HCT116 (cell line): ENCODE measurements around the gene EARS2. TPM values are rescaled to one million over a fixed set of nuclear protein-coding genes. Genes with fewer than 3 reads are reported as not detected.

ENCODE experiments used
- ATAC-seq: fragments of 200-7000 bp; cut with Tn5 transposase; 2 replicates; pipeline ENCODE4 v1.9.1; 2020; ENCODE audit warnings: mild to moderate bottlenecking, moderate library complexity
- BruUV-seq: library from RNA; stranded (reverse); fragments of 400-500 nt; replicated peaks from 2 replicates; lab custom pipeline; 2021; lab: Mats Ljungman, UMichigan
- CTCF ChIA-PET: fragments of 300-600 bp; sonication (Branson Sonifier 250); formaldehyde crosslinking; loops from one replicate; lab custom pipeline; 2021; ENCODE audit warnings: antibody characterized with exemption; lab: Charles Lee
- POLR2A ChIA-PET: fragments of 300-600, 350-600 bp; sonication (Branson Sonifier 250); formaldehyde crosslinking; loops from one replicate; lab custom pipeline; 2021; ENCODE audit warnings: antibody characterized with exemption; lab: Charles Lee
- RAD21 ChIA-PET, 2 experiments: fragments of 300-600 bp; sonication (Branson Sonifier 250); formaldehyde crosslinking; loops; one replicate each; lab custom pipeline; 2023; ENCODE audit warnings: low total read pairs in 2 of 2; ENCODE audit not compliant: uncharacterized antibody in 2 of 2, unreplicated experiment in 2 of 2, low non-redundant PET in 1 of 2; lab: Charles Lee
- DNase-seq: peaks from one replicate; pipeline ENCODE4 v3.0.0-alpha.2; 2010; ENCODE audit warnings: low read depth, low spot score
- H2AFZ ChIP-seq: fragments of 200-600 bp; shearing (Covaris generic), sonication (generic); 2 replicates; pipeline ENCODE4 v1.6.1; 2017; ENCODE audit warnings: low read depth, mixed run types, mixed read lengths, antibody characterized with exemption, low read length; ENCODE audit not compliant: poor library complexity, severe bottlenecking
- H3K27ac ChIP-seq: 2 replicates; pipeline ENCODE4 v1.5.1; 2012; ENCODE audit warnings: low read depth, low read length
- H3K27me3 ChIP-seq: fragments of 200-600 bp; sonication (generic); 2 replicates; pipeline ENCODE4 v1.6.1; 2016; ENCODE audit warnings: mixed run types, low read length, mixed read lengths; ENCODE audit not compliant: insufficient read depth
- H3K36me3 ChIP-seq, 2 experiments: fragments of 200-500 bp in 1 of 2; fragments of 200-600 bp in 1 of 2; sonication (Bioruptor generic) in 1 of 2; sonication (generic) in 1 of 2; 2 replicates each; pipeline versions ENCODE4 v1.5.1 to v1.6.1; 2014 to 2016; ENCODE audit warnings: low read length in 2 of 2, inconsistent platforms in 1 of 2, mixed read lengths in 1 of 2, mixed run types in 1 of 2; ENCODE audit not compliant: insufficient read depth in 2 of 2, control insufficient read depth in 1 of 2
- H3K4me1 ChIP-seq, 2 experiments: fragments of 200-600 bp in 1 of 2; sonication (generic) in 1 of 2; 2 replicates each; pipeline versions ENCODE4 v1.5.1 to v1.6.1; 2012 to 2017; ENCODE audit warnings: low read length in 2 of 2, inconsistent platforms in 1 of 2, mild to moderate bottlenecking in 1 of 2, mixed read lengths in 1 of 2, mixed run types in 1 of 2, moderate library complexity in 1 of 2; ENCODE audit not compliant: insufficient read depth in 2 of 2, control insufficient read depth in 1 of 2
- H3K4me2 ChIP-seq: fragments of 200-600 bp; sonication (generic); 2 replicates; pipeline ENCODE4 v1.6.1; 2017; ENCODE audit warnings: mixed run types, low read length, mixed read lengths
- H3K4me3 ChIP-seq, 2 experiments: fragments of 200-600 bp in 1 of 2; sonication (generic) in 1 of 2; replicated peaks in 1 of 2; 2 replicates each; pipeline ENCODE4 v1.5.1; 2011 to 2016; ENCODE audit warnings: low read length in 2 of 2, control low read depth in 1 of 2, low read depth in 1 of 2, mild to moderate bottlenecking in 1 of 2, mixed read lengths in 1 of 2, mixed run types in 1 of 2
- H3K79me2 ChIP-seq: fragments of 200-600 bp; sonication (generic); 2 replicates; pipeline ENCODE4 v1.6.1; 2017; ENCODE audit warnings: mild to moderate bottlenecking, mixed run types, low read length, moderate library complexity, mixed read lengths; ENCODE audit not compliant: insufficient read depth
- H3K9ac ChIP-seq: fragments of 200-600 bp; sonication (generic); 2 replicates; pipeline ENCODE4 v1.6.1; 2016; ENCODE audit warnings: low read length, mixed read lengths
- H3K9me2 ChIP-seq: fragments of 200-600 bp; sonication (generic), shearing (Covaris generic); 2 replicates; pipeline ENCODE4 v1.6.1; 2017; ENCODE audit warnings: mixed run types, mild to moderate bottlenecking, moderate library complexity; ENCODE audit not compliant: insufficient read depth
- H3K9me3 ChIP-seq, 2 experiments: fragments of 200-500 bp in 1 of 2; fragments of 200-600 bp in 1 of 2; sonication (Bioruptor generic) in 1 of 2; sonication (generic) in 1 of 2; 2 replicates each; pipeline ENCODE4 v1.6.1; 2014 to 2017; ENCODE audit warnings: low read length in 2 of 2, mixed read lengths in 2 of 2, inconsistent platforms in 1 of 2, low read depth in 1 of 2, mild to moderate bottlenecking in 1 of 2, mixed run types in 1 of 2, moderate library complexity in 1 of 2; ENCODE audit not compliant: control insufficient read depth in 1 of 2, insufficient read depth in 1 of 2
- H4K20me1 ChIP-seq: fragments of 200-600 bp; sonication (generic), shearing (Covaris generic); 2 replicates; pipeline ENCODE4 v1.6.1; 2017; ENCODE audit warnings: mixed run types, mild to moderate bottlenecking, moderate library complexity; ENCODE audit not compliant: insufficient read depth
- CBX3 ChIP-seq: IDR thresholded peaks from 2 replicates; pipeline ENCODE4 v1.6.1; 2012; ENCODE audit warnings: low read depth
- ELF1 ChIP-seq: IDR thresholded peaks from 2 replicates; pipeline ENCODE4 v1.6.1; 2012; ENCODE audit warnings: low read depth, borderline replicate concordance
- EZH2phosphoT487 ChIP-seq: fragments of 200-600 bp; IDR thresholded peaks from 2 replicates; pipeline ENCODE4 v1.6.1; 2018; ENCODE audit warnings: antibody characterized with exemption, borderline replicate concordance
- POLR2A ChIP-seq: IDR thresholded peaks from 2 replicates; pipeline ENCODE4 v1.7.0; 2011; ENCODE audit warnings: borderline replicate concordance; ENCODE audit not compliant: insufficient read depth, insufficient read length; ENCODE audit errors: extremely low read depth
- POLR2AphosphoS5 ChIP-seq: IDR thresholded peaks from 2 replicates; pipeline ENCODE4 v1.6.1; 2011; ENCODE audit warnings: mild to moderate bottlenecking, low read depth, low read length, moderate library complexity
- RAD21 ChIP-seq: IDR thresholded peaks from 2 replicates; pipeline ENCODE4 v1.6.1; 2012; ENCODE audit warnings: low read depth, mild to moderate bottlenecking
- SIN3A ChIP-seq: IDR thresholded peaks from 2 replicates; pipeline ENCODE4 v1.6.1; 2012; ENCODE audit warnings: low read depth
- SP1 ChIP-seq: IDR thresholded peaks from 2 replicates; pipeline ENCODE4 v1.6.1; 2012; ENCODE audit warnings: low read depth
- TCF7L2 ChIP-seq: IDR thresholded peaks from 2 replicates; pipeline ENCODE4 v1.7.0; 2011; ENCODE audit warnings: borderline replicate concordance, inconsistent platforms; ENCODE audit not compliant: insufficient read depth, insufficient read length; ENCODE audit errors: extremely low read depth
- YY1 ChIP-seq: IDR thresholded peaks from 2 replicates; pipeline ENCODE4 v1.6.1; 2011; ENCODE audit warnings: low read length, low read depth, moderate library complexity, mild to moderate bottlenecking; ENCODE audit not compliant: insufficient replicate concordance; ENCODE audit errors: extremely low read depth
- ZFX ChIP-seq: fragments of 450-650 bp; IDR thresholded peaks from 2 replicates; pipeline ENCODE4 v1.6.1; 2017
- intact Hi-C: fragments of 100-400 bp; cut with micrococcal nuclease; formaldehyde crosslinking; loops from 2 replicates; pipeline ENCODE4 v1.10.0; 2022
- total RNA-seq: library from RNA; stranded (reverse); gene quantifications from one replicate; pipeline ENCODE4 v1.2.1, GENCODE V29; 2021; ENCODE audit not compliant: unreplicated experiment
- TF ChIP-seq, protein P1 (sequence below): IDR thresholded peaks from 2 replicates; pipeline ENCODE4 v1.6.1; 2011; ENCODE audit warnings: mild to moderate bottlenecking, low read length, moderate library complexity; ENCODE audit not compliant: insufficient replicate concordance; ENCODE audit errors: extremely low read depth
- TF ChIP-seq, protein P2 (sequence below): IDR thresholded peaks from 2 replicates; pipeline ENCODE4 v1.6.1; 2012
- TF ChIP-seq, protein P3 (sequence below): IDR thresholded peaks from 2 replicates; pipeline ENCODE4 v1.6.1; 2012; ENCODE audit warnings: low read depth

Gene EARS2
- total RNA-seq, 1 experiment from 2014 or later: 35.6 TPM

DNA sequence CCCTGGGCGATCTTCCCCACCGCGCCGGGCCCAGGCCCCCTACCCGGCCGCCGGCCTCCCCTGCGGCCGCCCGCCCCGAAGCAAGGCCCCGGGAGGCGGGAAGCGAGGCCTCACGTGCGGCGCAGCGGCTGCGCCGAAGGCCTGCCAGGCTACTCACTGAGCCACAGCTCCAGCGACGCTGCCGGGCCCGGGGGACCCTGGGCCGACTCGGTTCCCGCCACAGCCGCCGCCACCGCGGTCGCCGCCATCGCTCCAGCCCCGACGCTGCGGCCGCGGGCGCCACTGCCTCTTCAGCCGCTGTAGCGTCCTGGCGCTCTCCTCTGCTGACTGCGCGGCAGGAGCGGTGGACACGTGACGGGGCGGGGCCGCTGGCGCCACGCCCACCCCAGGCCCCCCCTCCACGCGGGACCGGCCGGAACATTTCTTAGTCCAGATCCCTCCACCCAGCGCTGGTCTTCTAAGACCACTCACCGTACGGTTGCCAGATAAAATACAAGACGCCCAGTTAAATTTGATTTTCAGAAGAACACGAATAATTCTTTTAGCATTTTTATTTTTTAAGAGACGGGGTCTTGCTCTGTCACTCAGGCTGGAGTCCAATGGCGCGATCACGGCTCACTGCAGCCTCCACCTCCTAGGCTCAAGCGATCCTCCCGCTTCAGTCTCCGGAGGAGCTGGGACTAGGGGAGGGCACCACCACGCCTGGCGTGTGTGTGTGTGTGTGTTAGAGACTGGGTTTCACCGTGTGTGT lies 46.8 kb downstream of the EARS2 start, which contains the start of gene GGA2:
GGA2 (minus strand) TSS at position 331 of the 751 bp plus-strand sequence; CDS start at position 248, 83 bp downstream.
- H3K9me3 ChIP-seq: no peaks in the 10 kb centered on the region
- peaks cover 7 to 38% of the 10 kb centered on the region in 2 experiments; a peak in 3 of 4 replicates for H3K4me1 ChIP-seq
- H2AFZ ChIP-seq: peak within 1 kb of the TSS; percentile 45
- H3K4me2 ChIP-seq: peak within 1 kb of the TSS; percentile 78
- ChIA-PET POLR2A (no interaction called here), RAD21 (interaction anchor here (0.7 kb wide), 2 partner anchors 515 to 999 kb away, joined by 3 read pairs; no protein-coding TSS in a partner anchor), CTCF (no interaction called here)
- BruUV-seq: no TSS peak
- no peaks in the 10 kb centered on the region for H3K27me3 ChIP-seq
- peak within 1 kb of the TSS; percentile 64 to 78 for H3K4me3 ChIP-seq
- no peaks in the 10 kb centered on the region for H3K9me2 ChIP-seq
- H3K9ac ChIP-seq: peak within 1 kb of the TSS; percentile 80
- peaks cover 13% of the 10 kb centered on the region; the same call in 1 of the 2 replicates for H4K20me1 ChIP-seq
- DNase-seq: peak; percentile 47
- intact Hi-C loops: no loop called here
- H3K79me2 ChIP-seq: peaks cover 45% of the 10 kb centered on the region
- TF ChIP-seq ZFX (peak; percentile 94), TCF7L2 (no peak), POLR2AphosphoS5 (peak; percentile 89), SIN3A (no peak), YY1 (peak; percentile 54), EZH2phosphoT487 (no peak), RAD21 (no peak), POLR2A (no peak), SP1 (peak; percentile 64), ELF1 (no peak), CBX3 (no peak)
- TF ChIP-seq, protein P1, sequence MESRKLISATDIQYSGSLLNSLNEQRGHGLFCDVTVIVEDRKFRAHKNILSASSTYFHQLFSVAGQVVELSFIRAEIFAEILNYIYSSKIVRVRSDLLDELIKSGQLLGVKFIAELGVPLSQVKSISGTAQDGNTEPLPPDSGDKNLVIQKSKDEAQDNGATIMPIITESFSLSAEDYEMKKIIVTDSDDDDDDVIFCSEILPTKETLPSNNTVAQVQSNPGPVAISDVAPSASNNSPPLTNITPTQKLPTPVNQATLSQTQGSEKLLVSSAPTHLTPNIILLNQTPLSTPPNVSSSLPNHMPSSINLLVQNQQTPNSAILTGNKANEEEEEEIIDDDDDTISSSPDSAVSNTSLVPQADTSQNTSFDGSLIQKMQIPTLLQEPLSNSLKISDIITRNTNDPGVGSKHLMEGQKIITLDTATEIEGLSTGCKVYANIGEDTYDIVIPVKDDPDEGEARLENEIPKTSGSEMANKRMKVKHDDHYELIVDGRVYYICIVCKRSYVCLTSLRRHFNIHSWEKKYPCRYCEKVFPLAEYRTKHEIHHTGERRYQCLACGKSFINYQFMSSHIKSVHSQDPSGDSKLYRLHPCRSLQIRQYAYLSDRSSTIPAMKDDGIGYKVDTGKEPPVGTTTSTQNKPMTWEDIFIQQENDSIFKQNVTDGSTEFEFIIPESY: no peak
- TF ChIP-seq, protein P2, sequence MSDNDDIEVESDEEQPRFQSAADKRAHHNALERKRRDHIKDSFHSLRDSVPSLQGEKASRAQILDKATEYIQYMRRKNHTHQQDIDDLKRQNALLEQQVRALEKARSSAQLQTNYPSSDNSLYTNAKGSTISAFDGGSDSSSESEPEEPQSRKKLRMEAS: peak; percentile 77
- TF ChIP-seq, protein P3, sequence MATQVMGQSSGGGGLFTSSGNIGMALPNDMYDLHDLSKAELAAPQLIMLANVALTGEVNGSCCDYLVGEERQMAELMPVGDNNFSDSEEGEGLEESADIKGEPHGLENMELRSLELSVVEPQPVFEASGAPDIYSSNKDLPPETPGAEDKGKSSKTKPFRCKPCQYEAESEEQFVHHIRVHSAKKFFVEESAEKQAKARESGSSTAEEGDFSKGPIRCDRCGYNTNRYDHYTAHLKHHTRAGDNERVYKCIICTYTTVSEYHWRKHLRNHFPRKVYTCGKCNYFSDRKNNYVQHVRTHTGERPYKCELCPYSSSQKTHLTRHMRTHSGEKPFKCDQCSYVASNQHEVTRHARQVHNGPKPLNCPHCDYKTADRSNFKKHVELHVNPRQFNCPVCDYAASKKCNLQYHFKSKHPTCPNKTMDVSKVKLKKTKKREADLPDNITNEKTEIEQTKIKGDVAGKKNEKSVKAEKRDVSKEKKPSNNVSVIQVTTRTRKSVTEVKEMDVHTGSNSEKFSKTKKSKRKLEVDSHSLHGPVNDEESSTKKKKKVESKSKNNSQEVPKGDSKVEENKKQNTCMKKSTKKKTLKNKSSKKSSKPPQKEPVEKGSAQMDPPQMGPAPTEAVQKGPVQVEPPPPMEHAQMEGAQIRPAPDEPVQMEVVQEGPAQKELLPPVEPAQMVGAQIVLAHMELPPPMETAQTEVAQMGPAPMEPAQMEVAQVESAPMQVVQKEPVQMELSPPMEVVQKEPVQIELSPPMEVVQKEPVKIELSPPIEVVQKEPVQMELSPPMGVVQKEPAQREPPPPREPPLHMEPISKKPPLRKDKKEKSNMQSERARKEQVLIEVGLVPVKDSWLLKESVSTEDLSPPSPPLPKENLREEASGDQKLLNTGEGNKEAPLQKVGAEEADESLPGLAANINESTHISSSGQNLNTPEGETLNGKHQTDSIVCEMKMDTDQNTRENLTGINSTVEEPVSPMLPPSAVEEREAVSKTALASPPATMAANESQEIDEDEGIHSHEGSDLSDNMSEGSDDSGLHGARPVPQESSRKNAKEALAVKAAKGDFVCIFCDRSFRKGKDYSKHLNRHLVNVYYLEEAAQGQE: no peak
- H3K36me3 ChIP-seq: no peaks in the 10 kb centered on the region; a peak in 1 of 4 replicates
- H3K27ac ChIP-seq: peak within 1 kb of the TSS; percentile 76; the same call in 1 of the 2 replicates
- ATAC-seq: peak; percentile 90
